Measurements from ENCODE around the gene KCNK4. TPM values are rescaled to one million over a fixed set of nuclear protein-coding genes. Genes with fewer than 3 reads are reported as not detected.
A peak's percentile ranks its signal among the peaks of the same experiment; 100 is the strongest.

Gene KCNK4
- total and polyA plus RNA-seq, 2 of the 13 experiments (the other 11 are each of a cell fraction or from before 2014, with no cell fraction given), result not detected

GRCh38 chr11:64247729-64248531 lies 43.2 kb upstream of the KCNK4 start (continued):
- TF ChIP-seq ZNF687 (CRISPR knock-in tag; IDR thresholded peaks at IDR 0.05) (peak; percentile 18), IRF2 (CRISPR knock-in tag; IDR thresholded peaks at IDR 0.05) (no peak), ZNF737 (CRISPR knock-in tag; IDR thresholded peaks at IDR 0.05; ENCODE audit: borderline replicate concordance) (no peak), HNRNPLL (IDR thresholded peaks at IDR 0.05; ENCODE audit: low read depth, low read length, poor library complexity, severe bottlenecking) (no peak), ZNF513 (CRISPR knock-in tag; conservative IDR thresholded peaks at IDR 0.05) (no peak), MYC (CRISPR knock-in tag; IDR thresholded peaks at IDR 0.05; ENCODE audit: borderline replicate concordance) (0 out of 2 replicates have a peak, but pooled peaks have one; percentile 19), ZNF501 (CRISPR knock-in tag; IDR thresholded peaks at IDR 0.05) (no peak; the same call in 1 of the 2 replicates), ATF7-NPFF (CRISPR knock-in tag; IDR thresholded peaks at IDR 0.05; ENCODE audit: low read depth) (no peak), HNF4A (CRISPR knock-in tag; IDR thresholded peaks at IDR 0.05) (peak; percentile 22; the same call in 1 of the 2 replicates), ZNF788 (CRISPR knock-in tag; IDR thresholded peaks at IDR 0.05; ENCODE audit: borderline replicate concordance) (no peak), POLR2AphosphoS2 (IDR thresholded peaks at IDR 0.05; ENCODE audit: low read depth, low read length) (no peak), PAX8 (CRISPR knock-in tag; IDR thresholded peaks at IDR 0.05; ENCODE audit: borderline replicate concordance) (no peak), ZNF589 (CRISPR knock-in tag; conservative IDR thresholded peaks at IDR 0.05) (no peak), ZNF30 (CRISPR knock-in tag; IDR thresholded peaks at IDR 0.05) (0 out of 2 replicates have a peak, but pooled peaks have one; percentile 11), HES4 (CRISPR knock-in tag; IDR thresholded peaks at IDR 0.05; ENCODE audit: borderline replicate concordance) (0 out of 2 replicates have a peak, but pooled peaks have one; percentile 16), ZNF362 (CRISPR knock-in tag; IDR thresholded peaks at IDR 0.05; ENCODE audit: borderline replicate concordance) (no peak)
- TF ChIP-seq, protein P1, sequence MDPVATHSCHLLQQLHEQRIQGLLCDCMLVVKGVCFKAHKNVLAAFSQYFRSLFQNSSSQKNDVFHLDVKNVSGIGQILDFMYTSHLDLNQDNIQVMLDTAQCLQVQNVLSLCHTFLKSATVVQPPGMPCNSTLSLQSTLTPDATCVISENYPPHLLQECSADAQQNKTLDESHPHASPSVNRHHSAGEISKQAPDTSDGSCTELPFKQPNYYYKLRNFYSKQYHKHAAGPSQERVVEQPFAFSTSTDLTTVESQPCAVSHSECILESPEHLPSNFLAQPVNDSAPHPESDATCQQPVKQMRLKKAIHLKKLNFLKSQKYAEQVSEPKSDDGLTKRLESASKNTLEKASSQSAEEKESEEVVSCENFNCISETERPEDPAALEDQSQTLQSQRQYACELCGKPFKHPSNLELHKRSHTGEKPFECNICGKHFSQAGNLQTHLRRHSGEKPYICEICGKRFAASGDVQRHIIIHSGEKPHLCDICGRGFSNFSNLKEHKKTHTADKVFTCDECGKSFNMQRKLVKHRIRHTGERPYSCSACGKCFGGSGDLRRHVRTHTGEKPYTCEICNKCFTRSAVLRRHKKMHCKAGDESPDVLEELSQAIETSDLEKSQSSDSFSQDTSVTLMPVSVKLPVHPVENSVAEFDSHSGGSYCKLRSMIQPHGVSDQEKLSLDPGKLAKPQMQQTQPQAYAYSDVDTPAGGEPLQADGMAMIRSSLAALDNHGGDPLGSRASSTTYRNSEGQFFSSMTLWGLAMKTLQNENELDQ (CRISPR knock-in tag; IDR thresholded peaks at IDR 0.05; ENCODE audit: borderline replicate concordance), result no peak
- TF ChIP-seq, protein P2, sequence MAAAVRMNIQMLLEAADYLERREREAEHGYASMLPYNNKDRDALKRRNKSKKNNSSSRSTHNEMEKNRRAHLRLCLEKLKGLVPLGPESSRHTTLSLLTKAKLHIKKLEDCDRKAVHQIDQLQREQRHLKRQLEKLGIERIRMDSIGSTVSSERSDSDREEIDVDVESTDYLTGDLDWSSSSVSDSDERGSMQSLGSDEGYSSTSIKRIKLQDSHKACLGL (CRISPR knock-in tag; IDR thresholded peaks at IDR 0.05), result 0 out of 2 replicates have a peak, but pooled peaks have one; percentile 11

Measured in HepG2 (cell line).